GM19395 (cell line): Measurements from ENCODE around the gene PTGR3.

Experiments
- ATAC-seq: cut with Tn5 transposase; IDR thresholded peaks from one replicate; pipeline ENCODE4 v1.9.1; 2021; ENCODE audit warnings: mild to moderate bottlenecking, moderate library complexity; ENCODE audit not compliant: unreplicated experiment

Gene PTGR3

DNA sequence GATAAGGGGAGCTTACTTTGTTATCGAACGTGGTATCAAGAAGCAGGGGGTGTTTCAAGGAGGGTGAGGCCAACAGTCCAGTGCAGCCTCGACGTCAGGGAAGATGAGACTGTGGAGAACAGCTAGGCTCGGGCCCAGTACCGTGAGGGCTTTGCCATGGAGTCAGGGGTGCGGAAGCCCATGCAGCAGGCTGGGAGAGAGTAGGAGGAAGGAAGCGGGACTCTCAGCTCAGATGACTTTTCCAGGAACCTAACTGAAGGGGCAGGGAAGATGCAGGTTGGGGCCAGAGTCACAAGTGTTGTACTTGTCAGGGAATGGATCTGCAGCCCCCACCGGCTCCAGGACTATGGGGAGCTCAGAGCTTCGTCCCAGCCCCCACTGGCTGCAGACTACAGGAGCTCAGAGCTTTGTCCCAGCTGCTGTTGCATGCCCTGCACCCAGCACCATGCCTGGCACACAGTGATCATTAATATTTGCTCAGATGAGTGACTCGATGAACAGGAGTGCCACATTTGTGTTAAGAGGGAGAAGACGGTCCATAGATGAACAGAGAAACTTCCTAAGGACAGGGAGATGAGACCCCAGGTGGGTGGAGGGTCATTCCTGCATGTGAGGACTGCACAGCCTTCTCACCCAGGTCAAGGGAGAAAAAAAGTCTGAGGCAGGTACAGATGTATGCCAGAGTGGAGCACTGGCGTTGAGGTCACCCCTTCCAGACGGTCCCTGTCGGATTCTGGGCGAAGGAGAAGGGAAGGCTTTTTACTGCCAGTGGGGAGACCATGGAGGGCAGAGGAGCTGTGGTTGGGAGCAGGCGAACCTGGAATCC is 36.4 kb downstream of the PTGR3 start:
- ATAC-seq = peak; percentile 36

DNA sequence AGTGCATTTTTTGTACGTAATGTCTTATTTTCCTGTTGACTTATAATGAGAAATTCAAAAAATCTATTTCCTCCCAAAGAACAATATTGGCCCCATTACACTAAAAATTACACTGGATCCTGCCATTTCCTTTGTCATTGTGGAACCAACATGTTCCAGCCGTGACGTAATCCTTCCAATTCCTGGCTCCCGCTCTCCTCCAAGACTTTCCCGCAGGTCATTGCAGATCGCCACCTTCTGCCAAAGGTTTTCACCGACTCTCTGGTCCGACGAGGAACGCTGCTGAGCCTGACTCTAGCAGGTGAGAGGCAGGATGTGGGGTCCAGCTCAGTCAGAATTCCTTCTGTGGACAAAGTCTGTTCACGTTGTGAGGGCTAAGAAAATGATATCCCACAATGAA is 38.0 kb downstream of the PTGR3 start:
- no peak for ATAC-seq

DNA sequence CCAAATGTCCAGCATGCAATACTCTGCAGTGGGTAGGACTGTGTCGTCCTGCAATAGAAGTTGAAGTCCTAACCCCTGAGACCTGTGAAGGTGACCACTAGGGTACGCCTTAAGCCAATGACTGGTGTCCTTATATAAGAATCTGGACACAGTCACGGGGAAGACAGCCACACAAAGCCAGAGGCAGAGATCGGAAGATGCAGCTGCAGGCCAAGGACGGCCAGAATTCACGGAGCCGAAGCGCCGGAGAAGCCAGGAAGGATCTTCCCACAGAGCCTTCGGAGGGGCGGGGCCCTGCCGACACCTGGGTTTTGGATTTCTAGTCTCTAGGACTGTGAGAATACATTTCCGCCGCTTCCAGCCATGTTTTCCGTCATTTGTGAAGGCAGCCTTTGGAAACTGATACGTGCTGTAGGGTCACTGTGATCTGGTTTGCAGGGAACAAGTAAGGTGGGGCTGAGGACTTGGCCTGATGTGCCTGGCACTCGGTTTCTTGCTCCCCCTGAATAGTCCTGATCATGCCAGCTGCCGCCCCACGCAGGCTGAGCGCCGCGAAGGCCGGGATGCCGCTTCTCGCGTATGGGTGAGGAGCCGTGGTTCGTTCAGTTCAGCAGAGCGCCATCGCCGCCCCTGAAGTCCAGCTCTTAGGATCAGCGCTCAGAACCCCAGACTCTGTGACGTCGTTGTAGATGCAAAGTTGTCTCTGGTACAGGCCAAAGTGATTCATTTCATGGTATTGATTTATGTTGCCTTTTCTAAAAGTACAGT is 38.7 kb downstream of the PTGR3 start:
- ATAC-seq = no peak

GRCh38 chr18:75169411-75169810 is 39.5 kb downstream of the PTGR3 start:
- no peak for ATAC-seq

DNA sequence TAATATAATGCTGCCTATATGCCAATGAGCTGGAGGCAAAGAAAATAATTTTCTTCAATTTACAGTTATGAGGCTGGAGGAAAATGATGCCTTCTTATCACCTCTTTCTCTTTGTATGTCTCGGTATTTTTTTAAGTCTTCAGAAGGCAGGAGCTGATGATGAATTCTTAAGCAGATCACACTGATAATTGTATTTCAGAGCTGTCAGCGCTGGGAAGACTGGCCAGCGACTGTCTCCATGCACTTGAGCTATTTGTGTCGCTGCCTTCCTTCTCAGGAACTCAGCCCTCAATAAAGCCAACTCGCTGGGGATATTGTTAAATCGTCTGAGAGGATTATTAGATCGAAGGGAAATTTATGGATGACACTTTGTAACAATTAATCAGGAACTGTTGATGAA is 40.3 kb downstream of the PTGR3 start:
- ATAC-seq = no peak

DNA sequence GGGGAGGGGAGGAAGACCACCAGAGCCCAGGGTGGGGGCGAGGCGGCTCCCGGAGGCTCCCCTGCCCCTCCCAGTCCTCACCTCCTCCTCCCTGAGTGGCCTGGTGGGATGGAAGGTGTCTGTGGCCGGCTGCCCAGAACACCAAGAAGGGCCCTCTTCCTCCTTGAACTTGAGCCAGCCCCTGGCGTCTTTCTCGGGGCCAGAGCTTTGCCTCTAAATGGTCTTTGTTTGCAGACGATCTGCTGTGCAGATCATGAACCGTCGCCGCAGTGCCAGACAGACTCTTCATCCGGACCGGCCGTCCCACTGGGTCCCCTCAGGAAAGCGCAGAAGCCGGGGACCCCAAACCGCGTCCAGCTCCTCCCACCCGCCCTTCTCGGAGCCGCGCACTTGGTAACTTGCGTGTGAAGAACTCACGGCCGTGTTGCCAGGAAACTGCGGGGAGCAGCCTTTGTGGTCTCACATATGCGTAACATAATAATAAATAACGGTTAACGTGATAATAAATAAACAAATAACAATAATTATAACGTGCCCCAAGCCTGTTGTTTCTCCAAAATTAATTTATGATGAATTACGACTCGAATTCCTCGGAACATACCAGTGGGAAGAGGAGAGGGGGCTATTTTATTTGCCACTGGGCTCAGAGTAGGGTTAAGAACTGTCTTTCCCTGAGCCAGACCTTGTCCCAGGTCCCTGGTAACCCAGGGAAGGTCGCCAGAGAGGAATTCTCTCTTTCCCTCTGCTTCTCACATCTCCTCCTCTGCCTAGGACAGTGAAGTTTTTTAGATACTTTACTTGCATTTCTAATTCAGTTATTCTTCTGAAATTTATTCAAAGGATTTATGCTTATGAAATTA is 41.0 kb downstream of the PTGR3 start:
- ATAC-seq = no peak

GRCh38 chr18:75167137-75167536 is 41.8 kb downstream of the PTGR3 start:
- no peak for ATAC-seq

DNA sequence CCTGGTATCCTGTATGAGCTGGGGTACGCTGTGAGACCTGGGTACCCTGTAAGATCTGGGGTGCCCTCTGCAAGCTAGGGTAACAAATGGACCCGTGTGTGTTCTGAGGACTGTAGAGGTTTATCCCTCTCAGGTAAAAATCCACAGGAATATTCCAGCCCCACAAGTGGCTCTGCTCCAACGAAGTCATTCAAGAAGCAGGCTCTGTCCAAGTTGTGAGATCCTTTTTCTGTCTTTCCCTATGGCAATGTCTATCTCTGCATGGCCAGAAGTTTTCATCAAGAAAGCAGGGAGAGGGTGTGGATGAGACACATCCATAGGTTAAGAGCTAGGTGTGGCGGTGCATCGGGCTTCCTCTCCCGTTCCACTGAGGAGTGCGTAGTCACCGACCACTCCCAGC is 43.0 kb downstream of the PTGR3 start:
- no peak for ATAC-seq

GRCh38 chr18:75164479-75164878 is 44.5 kb downstream of the PTGR3 start:
- ATAC-seq = no peak

DNA sequence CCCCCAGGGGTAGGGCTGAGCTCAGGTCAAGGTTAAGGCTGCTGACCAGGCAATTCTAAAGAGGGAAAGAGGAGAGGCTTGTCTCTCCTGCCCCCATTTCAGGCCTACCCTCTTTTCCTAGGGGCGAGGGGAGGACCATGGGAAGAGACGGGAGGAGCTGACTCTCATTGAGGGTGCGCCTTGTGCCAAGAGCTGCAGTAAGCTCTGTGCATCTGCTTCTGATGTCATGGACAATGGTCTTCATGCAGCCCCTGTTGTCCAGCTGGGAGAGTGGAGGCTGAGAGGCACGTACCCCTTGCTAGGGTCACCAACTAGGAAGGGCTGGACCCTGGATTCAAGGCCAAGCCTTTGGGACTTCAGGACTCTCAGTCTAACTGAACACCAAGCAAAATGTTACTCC is 45.2 kb downstream of the PTGR3 start:
- ATAC-seq = no peak

DNA sequence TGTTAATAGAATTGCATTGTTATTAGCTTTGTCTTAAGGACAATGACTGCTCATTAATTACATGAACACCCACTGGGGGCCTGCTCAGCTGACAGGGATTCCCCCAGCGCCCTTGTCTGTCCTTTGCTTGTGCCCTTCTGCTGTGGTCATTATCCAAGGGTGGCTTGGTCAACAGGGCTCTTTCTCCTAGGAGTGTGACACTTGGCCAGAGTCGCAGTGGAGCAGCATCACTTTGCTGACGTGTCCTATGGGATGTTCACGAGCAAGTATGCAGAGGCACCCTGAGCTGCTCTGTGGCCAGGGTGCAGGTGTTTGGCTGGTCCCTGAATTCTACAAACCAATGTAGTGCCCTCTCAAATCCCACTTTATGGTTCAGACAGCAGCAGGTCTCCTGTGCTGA is 46.0 kb downstream of the PTGR3 start:
- ATAC-seq = no peak

GRCh38 chr18:75162467-75162866 is 46.5 kb downstream of the PTGR3 start:
- no peak for ATAC-seq

DNA sequence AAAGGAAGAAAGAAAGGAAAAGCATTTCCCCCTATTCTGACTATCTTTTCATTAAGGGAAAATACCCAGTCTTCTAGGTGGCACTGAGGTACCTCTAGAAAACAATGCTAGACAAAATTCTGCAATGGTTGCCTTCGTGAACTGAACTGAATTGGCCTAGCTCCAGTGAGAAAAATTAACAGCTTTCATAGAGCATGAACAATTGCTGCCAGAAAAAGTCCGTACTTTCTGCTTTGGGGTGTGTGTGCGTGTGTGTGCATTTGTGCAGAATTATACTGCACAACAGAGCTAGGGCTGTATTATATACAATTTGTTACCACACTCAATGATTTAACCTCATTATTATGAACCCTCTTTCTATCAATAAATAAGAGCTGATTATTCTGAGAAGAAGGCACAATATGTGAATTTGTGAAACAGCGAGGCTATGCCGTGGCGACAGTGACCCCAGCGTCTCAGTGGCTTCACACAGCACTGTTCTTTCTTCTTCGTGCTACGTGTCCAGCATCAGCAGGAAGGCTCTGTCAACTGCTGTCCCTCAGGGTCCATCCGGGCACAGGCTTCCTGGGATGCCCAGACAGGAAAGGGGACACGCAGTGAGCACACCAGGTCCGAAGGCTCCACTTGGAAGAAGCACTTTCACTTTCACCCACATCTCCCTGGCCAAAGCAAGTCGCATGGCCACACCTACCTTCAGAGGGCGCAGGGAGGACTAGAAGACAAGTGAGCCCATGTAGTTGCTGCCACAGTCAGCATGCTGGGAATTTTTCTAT is 47.5 kb downstream of the PTGR3 start:
- no peak for ATAC-seq

DNA sequence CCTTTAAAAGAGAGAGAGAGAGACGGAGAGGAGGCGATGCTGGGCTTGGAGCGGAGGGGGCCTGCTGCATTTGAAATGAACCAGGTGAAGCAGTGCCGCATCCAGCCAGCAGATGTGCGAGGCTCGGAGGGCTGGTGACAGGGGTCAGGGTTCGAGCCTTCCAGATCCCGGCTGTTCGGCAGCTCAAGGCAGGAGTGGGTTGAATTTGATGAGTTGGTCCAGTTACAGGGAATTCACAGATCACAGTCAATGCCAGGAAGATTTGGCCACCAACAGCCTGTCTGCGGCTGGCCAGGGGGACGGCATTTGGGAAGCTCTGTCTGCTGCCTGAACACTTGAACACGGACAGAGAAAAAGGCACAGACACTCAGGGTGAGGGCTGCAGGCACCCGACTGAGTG is 48.6 kb downstream of the PTGR3 start:
- no peak for ATAC-seq

GRCh38 chr18:75159646-75160356 is 49.1 kb downstream of the PTGR3 start:
- ATAC-seq = no peak

- ATAC-seq = no peak
Observed at GRCh38 chr18:75159238-75159518, 49.8 kb downstream of the PTGR3 start.
